OCI-LY7 (cell line): ENCODE results near the gene ZNF469.

ENCODE experiments used
- CTCF ChIP-seq: fragments of 200-600 bp; sonication (generic); conservative IDR thresholded peaks from 2 replicates; pipeline ENCODE4 v1.5.1; 2014; ENCODE audit warnings: mild to moderate bottlenecking, antibody characterized with exemption, low read length, moderate library complexity, mixed read lengths
- EZH2phosphoT487 ChIP-seq: fragments of 200-600 bp; sonication (generic); IDR thresholded peaks from 2 replicates; pipeline ENCODE4 v1.6.1; 2018; ENCODE audit warnings: low read depth, borderline replicate concordance, mild to moderate bottlenecking, mixed run types, antibody characterized with exemption, low read length, moderate library complexity, mixed read lengths

GRCh38 chr16:88346680-88347505 is 35.9 kb upstream of the ZNF469 start:
- TF ChIP-seq CTCF (no peak), EZH2phosphoT487 (no peak)
